Activated naive CD4-positive, alpha-beta T cell treated with anti-CD3 and anti-CD28 coated beads for 36 hours (primary cell): Measurements from ENCODE around the gene LIPA. TPM values are rescaled to one million over a fixed set of nuclear protein-coding genes. Genes with fewer than 3 reads are reported as not detected.
"Not testable (repeated sequence)": the region's sequence is repeated elsewhere in the genome, so short reads cannot be mapped to it uniquely, and the experiment has no call there.

Source experiments
- CTCF ChIA-PET: fragments of 350-600 bp; sonication (Branson Sonifier 250); formaldehyde crosslinking; loops from one replicate; lab custom pipeline; 2021; ENCODE audit warnings: antibody characterized with exemption; lab: Charles Lee
- DNase-seq: peaks from one replicate; pipeline ENCODE4 v3.0.0-alpha.2; 2020
- H3K27ac Mint-ChIP-seq: one replicate; pipeline ENCODE4 v1.8.0; 2021; ENCODE audit warnings: mild to moderate bottlenecking, mixed read lengths
- H3K27me3 Mint-ChIP-seq: one replicate; pipeline ENCODE4 v1.8.0; 2021; ENCODE audit warnings: low read depth, mixed read lengths
- H3K36me3 Mint-ChIP-seq: one replicate; pipeline ENCODE4 v1.8.0; 2021; ENCODE audit warnings: low read depth, mixed read lengths
- H3K4me1 Mint-ChIP-seq: one replicate; pipeline ENCODE4 v1.8.0; 2021; ENCODE audit warnings: low read depth, mixed read lengths
- H3K4me3 Mint-ChIP-seq: one replicate; pipeline ENCODE4 v1.8.0; 2021; ENCODE audit warnings: mild to moderate bottlenecking, moderate library complexity, mixed read lengths
- H3K9me3 Mint-ChIP-seq: one replicate; pipeline ENCODE4 v1.8.0; 2021; ENCODE audit warnings: mixed read lengths
- intact Hi-C: fragments of 100-400 bp; cut with micrococcal nuclease; formaldehyde crosslinking; loops from one replicate; pipeline ENCODE4 v1.15.1; 2023
- total RNA-seq, 2 experiments: library from RNA; stranded (reverse); gene quantifications; one replicate each; pipeline ENCODE4 v1.2.3, GENCODE V29; 2021

The LIPA gene
- total RNA-seq, 2 experiments from 2014 or later: 16.1 to 17.2 TPM

- Mint-ChIP-seq H3K36me3 (no peaks in the 10 kb centered on the region), H3K27ac (no peak overlapping the region), H3K4me1 (peaks cover 7% of the 10 kb centered on the region), H3K27me3 (peaks cover 13% of the 10 kb centered on the region), H3K4me3 (no peak overlapping the region), H3K9me3 (no peaks in the 10 kb centered on the region)
- CTCF ChIA-PET: interaction anchor here (0.8 to 2.0 kb wide), 3 partner anchors 12 to 268 kb away, joined by 3 to 12 read pairs (median 3); no protein-coding TSS in a partner anchor
- DNase-seq: no peak
- intact Hi-C loops: no loop called here
Observed at GRCh38 chr10:89202033-89202425, 49.5 kb downstream of the LIPA start.

DNA sequence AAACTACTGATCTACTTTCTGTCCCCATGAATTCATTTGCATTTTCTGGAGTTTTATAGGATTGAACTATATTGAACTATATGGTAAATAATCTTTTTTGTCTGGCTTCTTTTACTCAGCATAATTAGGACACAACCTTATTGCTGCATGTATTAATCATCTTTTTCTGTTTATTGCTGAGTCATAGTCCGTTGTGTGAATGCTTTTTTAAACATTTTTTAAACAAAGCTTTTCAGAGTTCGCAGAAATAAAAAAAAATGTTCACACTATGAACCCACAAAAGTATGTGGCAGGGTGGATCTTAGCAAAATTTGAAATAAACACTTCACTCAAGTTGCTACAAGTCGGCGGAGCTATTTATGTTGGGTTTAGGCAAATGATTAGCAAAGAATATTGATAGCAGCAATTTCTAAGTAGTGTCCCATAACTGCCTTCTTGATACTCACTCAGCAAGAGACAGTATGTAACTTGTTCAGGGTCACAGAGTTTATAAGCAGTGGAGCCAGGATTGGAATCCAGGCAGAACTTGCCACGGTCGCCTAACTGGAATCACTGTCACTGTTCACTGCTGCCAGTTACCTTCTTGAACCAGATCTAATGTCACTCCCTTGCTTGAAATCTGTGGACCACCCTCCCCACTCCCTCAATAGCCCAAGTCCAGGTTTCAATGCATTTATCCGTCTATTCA is 50.1 kb downstream of the LIPA start:
- CTCF ChIA-PET: interaction anchor here (0.8 to 2.0 kb wide), 3 partner anchors 12 to 268 kb away, joined by 3 to 12 read pairs (median 3); no protein-coding TSS in a partner anchor
- H3K4me1 Mint-ChIP-seq: peaks cover 2% of the 10 kb centered on the region
- no peak overlapping the region for H3K27ac Mint-ChIP-seq
- no peak for DNase-seq
- H3K36me3 Mint-ChIP-seq: no peaks in the 10 kb centered on the region
- intact Hi-C loops: no loop called here
- no peak overlapping the region for H3K4me3 Mint-ChIP-seq
- peaks cover 7% of the 10 kb centered on the region for H3K27me3 Mint-ChIP-seq
- H3K9me3 Mint-ChIP-seq: no peaks in the 10 kb centered on the region

- no peak for DNase-seq
- Mint-ChIP-seq H3K4me3 (no peak overlapping the region), H3K9me3 (no peaks in the 10 kb centered on the region), H3K36me3 (no peaks in the 10 kb centered on the region), H3K4me1 (peaks cover 2% of the 10 kb centered on the region), H3K27me3 (peaks cover 4% of the 10 kb centered on the region), H3K27ac (no peak overlapping the region)
- intact Hi-C loops: no loop called here
- CTCF ChIA-PET: interaction anchor here (0.6 to 0.8 kb wide), 2 partner anchors 17 to 73 kb away, joined by 3 to 4 read pairs; no protein-coding TSS in a partner anchor
Observed at GRCh38 chr10:89197473-89197872, 54.1 kb downstream of the LIPA start.

DNA sequence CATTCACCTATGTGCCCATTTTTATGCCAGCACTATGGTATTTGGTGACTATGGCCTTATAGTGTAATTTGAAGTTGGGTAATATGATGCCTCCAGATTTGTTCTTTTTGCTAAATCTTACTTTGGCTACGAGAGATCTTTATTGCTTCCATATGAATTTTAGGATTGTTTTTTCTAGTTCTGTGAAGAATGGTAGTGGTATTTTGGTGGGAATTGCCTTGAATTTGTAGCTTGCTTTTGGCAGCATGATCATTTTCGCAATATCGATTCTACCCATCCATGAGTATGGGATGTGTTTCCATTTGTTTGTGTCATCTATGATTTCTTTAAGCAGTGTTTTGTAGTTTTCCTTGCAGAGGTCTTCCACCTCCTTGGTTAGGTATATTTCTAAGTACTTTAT is 60.3 kb downstream of the LIPA start:
- CTCF ChIA-PET, H3K36me3 Mint-ChIP-seq, H3K4me1 Mint-ChIP-seq: not testable (repeated sequence)

GRCh38 chr10:89189211-89189734 is 62.3 kb downstream of the LIPA start:
- CTCF ChIA-PET: interaction anchor here (0.7 kb wide), 1 partner anchor 24 kb away, joined by 4 read pairs; no protein-coding TSS in a partner anchor
- DNase-seq: no peak
- intact Hi-C loops: no loop called here
- Mint-ChIP-seq H3K4me3 (no peak overlapping the region), H3K27ac (no peak overlapping the region), H3K4me1 (peaks cover 6% of the 10 kb centered on the region), H3K36me3 (no peaks in the 10 kb centered on the region), H3K9me3 (no peaks in the 10 kb centered on the region), H3K27me3 (peaks cover 13% of the 10 kb centered on the region)

More for the DNA sequence above, 60.3 kb downstream of the LIPA start:
- intact Hi-C loops, H3K27ac Mint-ChIP-seq, H3K9me3 Mint-ChIP-seq, DNase-seq, H3K4me3 Mint-ChIP-seq: not testable (repeated sequence)
- H3K27me3 Mint-ChIP-seq: peaks cover 14% of the 10 kb centered on the region

DNA sequence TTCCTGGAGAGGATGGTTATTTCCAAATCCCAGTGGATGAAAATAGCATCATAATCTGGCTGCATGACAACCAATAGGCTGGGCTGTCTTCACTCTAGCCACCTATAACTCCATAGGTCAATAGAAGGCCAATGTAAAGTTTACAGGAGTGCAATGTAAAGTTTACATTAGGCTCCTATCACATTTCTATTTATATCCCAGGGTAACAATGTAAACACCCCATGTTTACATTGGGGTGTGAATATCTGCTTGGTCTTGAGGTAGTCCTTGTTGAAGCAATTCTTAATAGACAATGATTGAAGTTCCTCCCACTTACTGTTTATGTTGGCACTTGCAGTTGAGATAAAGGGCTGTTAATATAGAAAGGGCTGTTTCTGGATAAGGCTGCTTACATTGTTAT is 65.9 kb downstream of the LIPA start:
- intact Hi-C loops: no loop called here
- H3K27me3 Mint-ChIP-seq: peaks cover 3% of the 10 kb centered on the region
- no peak overlapping the region for H3K4me3 Mint-ChIP-seq
- H3K36me3 Mint-ChIP-seq: no peaks in the 10 kb centered on the region
- CTCF ChIA-PET: no interaction called here
- peaks cover 4% of the 10 kb centered on the region for H3K4me1 Mint-ChIP-seq
- no peak for DNase-seq
- no peaks in the 10 kb centered on the region for H3K9me3 Mint-ChIP-seq
- H3K27ac Mint-ChIP-seq: no peak overlapping the region

DNA sequence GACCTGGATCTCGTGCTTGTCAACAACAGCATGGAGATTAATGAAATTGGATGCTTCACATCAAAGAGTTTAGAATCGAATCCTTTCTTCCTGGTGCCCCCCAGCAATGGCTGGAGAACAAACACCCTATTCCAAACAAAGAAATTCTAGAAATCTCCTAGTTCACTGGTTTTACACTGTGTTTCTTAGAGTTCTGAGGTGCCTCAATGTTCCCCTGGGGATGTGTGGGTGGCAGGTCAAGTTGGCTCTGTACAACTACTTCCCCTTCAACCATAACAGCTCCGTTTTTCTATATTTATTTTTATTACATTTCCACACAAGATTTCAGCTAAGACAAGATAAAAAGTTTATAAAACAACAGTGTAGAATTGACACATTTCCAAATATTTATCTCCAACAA is 66.9 kb downstream of the LIPA start:
- H3K27me3 Mint-ChIP-seq: peaks cover 4% of the 10 kb centered on the region
- CTCF ChIA-PET: interaction anchor here (1.0 to 1.6 kb wide), 4 partner anchors 12 to 155 kb away, joined by 3 read pairs; no protein-coding TSS in a partner anchor
- no peak for DNase-seq
- intact Hi-C loops: no loop called here
- peaks cover 4% of the 10 kb centered on the region for H3K4me1 Mint-ChIP-seq
- H3K9me3 Mint-ChIP-seq: no peaks in the 10 kb centered on the region
- H3K36me3 Mint-ChIP-seq: no peaks in the 10 kb centered on the region
- H3K4me3 Mint-ChIP-seq: no peak overlapping the region
- H3K27ac Mint-ChIP-seq: no peak overlapping the region

- intact Hi-C loops: no loop called here
- CTCF ChIA-PET: interaction anchor here (1.2 to 1.6 kb wide), 2 partner anchors 32 to 154 kb away, joined by 3 read pairs; no protein-coding TSS in a partner anchor
- H3K9me3 Mint-ChIP-seq: no peaks in the 10 kb centered on the region
- H3K27ac Mint-ChIP-seq: no peak overlapping the region
- H3K36me3 Mint-ChIP-seq: no peaks in the 10 kb centered on the region
- peaks cover 4% of the 10 kb centered on the region for H3K27me3 Mint-ChIP-seq
- DNase-seq: no peak
- no peak overlapping the region for H3K4me3 Mint-ChIP-seq
- no peaks in the 10 kb centered on the region for H3K4me1 Mint-ChIP-seq
Observed at GRCh38 chr10:89183571-89183970, 68.0 kb downstream of the LIPA start.

GRCh38 chr10:89182894-89183293 is 68.7 kb downstream of the LIPA start:
- Mint-ChIP-seq H3K36me3 (no peaks in the 10 kb centered on the region), H3K27ac (no peak overlapping the region), H3K9me3 (no peaks in the 10 kb centered on the region), H3K4me3 (no peak overlapping the region), H3K27me3 (peaks cover 4% of the 10 kb centered on the region), H3K4me1 (no peaks in the 10 kb centered on the region)
- CTCF ChIA-PET: no interaction called here
- intact Hi-C loops: no loop called here
- no peak for DNase-seq

DNA sequence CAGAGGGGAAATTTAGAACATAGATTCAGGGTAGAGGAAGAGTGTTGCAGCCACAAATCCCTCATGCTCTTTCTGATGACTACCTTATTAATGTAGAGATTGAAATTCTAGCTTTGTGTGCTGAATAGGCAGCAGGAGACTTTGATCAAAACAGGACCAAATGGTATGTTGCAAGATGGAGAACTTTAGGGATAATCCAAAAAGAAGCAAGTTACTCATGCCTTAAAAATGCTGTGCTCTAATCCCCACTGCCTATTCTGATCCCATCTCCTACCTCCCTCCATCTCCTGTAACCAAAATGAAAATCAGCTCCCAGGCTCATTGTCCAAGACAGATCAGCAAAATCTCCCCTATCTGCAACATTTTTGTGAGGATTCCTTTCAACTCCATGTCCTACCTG is 75.8 kb downstream of the LIPA start:
- Mint-ChIP-seq H3K4me3 (no peak overlapping the region), H3K9me3 (no peaks in the 10 kb centered on the region), H3K27ac (no peak overlapping the region), H3K4me1 (peaks cover 4% of the 10 kb centered on the region), H3K36me3 (no peaks in the 10 kb centered on the region), H3K27me3 (peaks cover 17% of the 10 kb centered on the region)
- intact Hi-C loops: no loop called here
- DNase-seq: no peak
- CTCF ChIA-PET: no interaction called here

- Mint-ChIP-seq H3K4me1 (peaks cover 4% of the 10 kb centered on the region), H3K27me3 (peaks cover 28% of the 10 kb centered on the region), H3K27ac (no peak overlapping the region), H3K9me3 (no peaks in the 10 kb centered on the region), H3K4me3 (no peak overlapping the region), H3K36me3 (no peaks in the 10 kb centered on the region)
- CTCF ChIA-PET: interaction anchor here (1.5 kb wide), 1 partner anchor 12 kb away, joined by 3 read pairs; no protein-coding TSS in a partner anchor
- intact Hi-C loops: no loop called here
- no peak for DNase-seq
Observed at GRCh38 chr10:89173075-89173474, 78.5 kb downstream of the LIPA start.

DNA sequence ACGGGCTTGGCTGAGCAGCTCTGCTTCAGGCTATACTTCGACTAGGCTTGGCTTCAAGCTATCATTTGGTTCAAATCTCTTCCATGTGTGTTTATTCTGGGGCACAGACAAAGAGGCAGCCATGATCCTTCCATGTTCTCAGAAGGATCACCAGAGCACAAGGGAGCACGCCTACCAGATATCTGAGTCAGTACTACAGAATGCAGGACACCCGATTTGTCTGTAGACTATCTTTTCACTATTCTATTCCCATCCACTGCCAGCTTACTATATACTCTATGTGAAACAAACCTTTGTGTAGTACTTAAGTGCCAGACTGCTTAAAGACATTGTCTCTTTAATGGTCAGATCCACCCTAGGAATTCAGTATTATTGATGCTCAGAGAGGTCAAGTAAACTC is 79.6 kb downstream of the LIPA start:
- Mint-ChIP-seq H3K27me3 (peaks cover 28% of the 10 kb centered on the region), H3K9me3 (no peaks in the 10 kb centered on the region), H3K36me3 (no peaks in the 10 kb centered on the region), H3K4me3 (no peak overlapping the region), H3K4me1 (peaks cover 4% of the 10 kb centered on the region), H3K27ac (no peak overlapping the region)
- DNase-seq: no peak
- CTCF ChIA-PET: interaction anchor here (0.6 to 1.5 kb wide), 2 partner anchors 13 to 75 kb away, joined by 3 to 4 read pairs; no protein-coding TSS in a partner anchor
- intact Hi-C loops: no loop called here
